Measurements from ENCODE around the gene CYP4B1. TPM values are rescaled to one million over a fixed set of nuclear protein-coding genes. Genes with fewer than 3 reads are reported as not detected.

CYP4B1 gene
- polyA plus RNA-seq, 4 donors = 0.81 to 28.9 (median 1.4) TPM

Other genes with a start within 250 kb of the CYP4B1 start
- gene KNCN, start 247.4 kb upstream of the CYP4B1 start, polyA plus RNA-seq = not detected
- gene MKNK1, start 194.8 kb upstream of the CYP4B1 start, polyA plus RNA-seq = 10 to 100 TPM; 20.2 to 42.5 (median 33.5) TPM
- 10 to 100 TPM in 2 of 4 donors, 1 to 10 TPM in 2; 7.8 to 12.0 (median 9.5) TPM for gene MOB3C, start 182.2 kb upstream of the CYP4B1 start, polyA plus RNA-seq
- gene ATPAF1, start 130.7 kb upstream of the CYP4B1 start, polyA plus RNA-seq = 10 to 100 TPM; 23.0 to 42.8 (median 34.6) TPM
- under 1 TPM in 1 of 4 donors, not detected in 3; 0.09 TPM for gene TEX38, start 127.2 kb upstream of the CYP4B1 start, polyA plus RNA-seq
- gene EFCAB14, start 79.9 kb upstream of the CYP4B1 start, polyA plus RNA-seq = 10 to 100 TPM; 25.0 to 80.0 (median 28.2) TPM
- gene CYP4A11, start 142.4 kb downstream of the CYP4B1 start, polyA plus RNA-seq = 1 to 10 TPM in 1 of 4 donors, under 1 TPM in 2, not detected in 1; 0.09 to 3.6 (median 0.16) TPM
- 1 to 10 TPM in 1 of 4 donors, under 1 TPM in 2, not detected in 1; 0.67 to 5.5 (median 0.77) TPM for gene CYP4X1, start 224.6 kb downstream of the CYP4B1 start, polyA plus RNA-seq

Data from small intestine (tissue), 4 donors.